Stimulated activated CD8-positive, alpha-beta memory T cell treated with anti-CD3 and anti-CD28 coated beads, Interleukin-12 subunit alpha, Interleukin-12 subunit beta, amount 100 ng/mL, for 24 hours (primary cell): ENCODE data around the gene PHYKPL.

Source experiments
- DNase-seq: peaks from one replicate; pipeline ENCODE4 v3.0.0-alpha.2; 2020; ENCODE audit errors: extremely low read depth

PHYKPL gene

GRCh38 chr5:178191661-178192060 is 40.9 kb downstream of the PHYKPL start:
- DNase-seq, result no peak

GRCh38 chr5:178189433-178189832 is 43.2 kb downstream of the PHYKPL start:
- DNase-seq, result no peak

GRCh38 chr5:178187014-178187413 is 45.6 kb downstream of the PHYKPL start, which contains the start of gene GMCL2:
TSS of gene GMCL2 (minus strand) at chr5:178187371. CDS start at chr5:178187299, 72 bp downstream.
- DNase-seq, result no peak

- no peak for DNase-seq
Measured at GRCh38 chr5:178186427-178186826, 46.2 kb downstream of the PHYKPL start.

- no peak for DNase-seq
Measured at GRCh38 chr5:178182158-178182876, 50.3 kb downstream of the PHYKPL start.

- DNase-seq, result no peak
Measured at GRCh38 chr5:178180141-178180863, 52.3 kb downstream of the PHYKPL start.

GRCh38 chr5:178177569-178177968 is 55.0 kb downstream of the PHYKPL start:
- DNase-seq, result no peak

GRCh38 chr5:178176791-178177190 is 55.8 kb downstream of the PHYKPL start:
- DNase-seq, result no peak

GRCh38 chr5:178174456-178174855 is 58.1 kb downstream of the PHYKPL start:
- no peak for DNase-seq

GRCh38 chr5:178170455-178170854 is 62.1 kb downstream of the PHYKPL start:
- DNase-seq, result no peak

GRCh38 chr5:178165581-178165980 is 67.0 kb downstream of the PHYKPL start:
- no peak for DNase-seq

GRCh38 chr5:178163772-178164735 is 68.5 kb downstream of the PHYKPL start:
- DNase-seq, result peak; percentile 71

- no peak for DNase-seq
Measured at GRCh38 chr5:178162481-178162880, 70.1 kb downstream of the PHYKPL start.

GRCh38 chr5:178160176-178160575 is 72.4 kb downstream of the PHYKPL start:
- DNase-seq, result no peak
